Loucy (cell line): ENCODE data around the gene CDA.

ENCODE experiments used
- CTCF ChIP-seq: fragments of 200-600 bp; sonication (generic); conservative IDR thresholded peaks from 2 replicates; pipeline ENCODE4 v1.5.1; 2014; ENCODE audit warnings: mild to moderate bottlenecking, antibody characterized with exemption, low read length
- EZH2phosphoT487 ChIP-seq: fragments of 200-600 bp; IDR thresholded peaks from 2 replicates; pipeline ENCODE4 v1.6.1; 2018; ENCODE audit warnings: antibody characterized with exemption, mild to moderate bottlenecking, moderate library complexity, borderline replicate concordance

GRCh38 chr1:20540281-20540680 is 48.6 kb upstream of the CDA start:
- TF ChIP-seq EZH2phosphoT487 (no peak), CTCF (no peak)
